Muscle of arm (tissue), 12 donors: ENCODE results near the gene SLC25A13. TPM values are rescaled to one million over a fixed set of nuclear protein-coding genes. Genes with fewer than 3 reads are reported as not detected.

ENCODE experiments used
- DNase-seq: peaks from one replicate; pipeline ENCODE4 v3.0.0-alpha.2; 2013
- polyA plus RNA-seq, 12 donors: library from polyadenylated mRNA; unstranded; fragments of 120-200 nt; gene quantifications; one replicate each; pipeline ENCODE4 v1.2.1, GENCODE V29; 2013; ENCODE audit not compliant: insufficient read length in 12 of 12

The SLC25A13 gene
- polyA plus RNA-seq, 12 donors: 10.7 to 37.8 (median 13.5) TPM; not detected in 1

- DNase-seq: no peak
Observed at GRCh38 chr7:96100737-96101136, 221.2 kb downstream of the SLC25A13 start.

- DNase-seq: no peak
Observed at GRCh38 chr7:96097835-96098234, 224.1 kb downstream of the SLC25A13 start.

- DNase-seq: no peak
Observed at GRCh38 chr7:96093435-96093834, 228.5 kb downstream of the SLC25A13 start.

GRCh38 chr7:96090756-96091155, 231.1 kb downstream of the SLC25A13 start:
- DNase-seq: no peak

- no peak for DNase-seq
Observed at GRCh38 chr7:96089511-96089910, 232.4 kb downstream of the SLC25A13 start.

- DNase-seq: no peak
Observed at GRCh38 chr7:96088579-96088978, 233.3 kb downstream of the SLC25A13 start.

GRCh38 chr7:96085953-96086352, 235.9 kb downstream of the SLC25A13 start:
- DNase-seq: no peak

GRCh38 chr7:96084881-96085553, 236.9 kb downstream of the SLC25A13 start:
- DNase-seq: no peak

- DNase-seq: no peak
Observed at GRCh38 chr7:96080027-96080426, 241.9 kb downstream of the SLC25A13 start.

GRCh38 chr7:96076350-96076707, 245.6 kb downstream of the SLC25A13 start:
- no peak for DNase-seq

- DNase-seq: peak; percentile 65
Observed at GRCh38 chr7:96075510-96076349, 246.2 kb downstream of the SLC25A13 start.

GRCh38 chr7:96074871-96075270, 247.0 kb downstream of the SLC25A13 start:
- no peak for DNase-seq
